ENCODE measurements around the gene GALNT7.
A peak's percentile ranks its signal among the peaks of the same experiment; 100 is the strongest.

The GALNT7 gene

GRCh38 chr4:173325007-173325736 lies 156.6 kb downstream of the GALNT7 start:
- TF ChIP-seq GATA3 (IDR thresholded peaks at IDR 0.05; ENCODE audit: low read depth, low read length) (no peak), GATA2 (IDR thresholded peaks at IDR 0.05; ENCODE audit: low read depth, low read length) (no peak)

- TF ChIP-seq GATA3 (IDR thresholded peaks at IDR 0.05; ENCODE audit: low read depth, low read length) (no peak), GATA2 (IDR thresholded peaks at IDR 0.05; ENCODE audit: low read depth, low read length) (no peak)
Measured at GRCh38 chr4:173328236-173328901, 159.8 kb downstream of the GALNT7 start.

- TF ChIP-seq GATA3 (IDR thresholded peaks at IDR 0.05; ENCODE audit: low read depth, low read length) (no peak), GATA2 (IDR thresholded peaks at IDR 0.05; ENCODE audit: low read depth, low read length) (no peak)
Measured at GRCh38 chr4:173330590-173330989, 162.0 kb downstream of the GALNT7 start.

- TF ChIP-seq GATA2 (IDR thresholded peaks at IDR 0.05; ENCODE audit: low read depth, low read length) = no peak
- no peak for TF ChIP-seq GATA3 (IDR thresholded peaks at IDR 0.05; ENCODE audit: low read depth, low read length)
Measured at GRCh38 chr4:173332021-173332487, 163.4 kb downstream of the GALNT7 start.

GRCh38 chr4:173332963-173333657 lies 164.5 kb downstream of the GALNT7 start:
- TF ChIP-seq GATA2 (IDR thresholded peaks at IDR 0.05; ENCODE audit: low read depth, low read length) (no peak), GATA3 (IDR thresholded peaks at IDR 0.05; ENCODE audit: low read depth, low read length) (no peak)

- TF ChIP-seq GATA2 (IDR thresholded peaks at IDR 0.05; ENCODE audit: low read depth, low read length) (no peak), GATA3 (IDR thresholded peaks at IDR 0.05; ENCODE audit: low read depth, low read length) (no peak)
Measured at GRCh38 chr4:173333658-173334084, 165.1 kb downstream of the GALNT7 start.

- TF ChIP-seq GATA3 (IDR thresholded peaks at IDR 0.05; ENCODE audit: low read depth, low read length) (no peak), GATA2 (IDR thresholded peaks at IDR 0.05; ENCODE audit: low read depth, low read length) (peak; percentile 88)
Measured at GRCh38 chr4:173334085-173334890, 165.7 kb downstream of the GALNT7 start, which contains the start of gene HMGB2. HMGB2 (minus strand) TSS chr4:173334358; CDS start chr4:173333649, 709 bp downstream.

- TF ChIP-seq GATA3 (IDR thresholded peaks at IDR 0.05; ENCODE audit: low read depth, low read length) (no peak), GATA2 (IDR thresholded peaks at IDR 0.05; ENCODE audit: low read depth, low read length) (no peak)
Measured at GRCh38 chr4:173334891-173335752, 166.5 kb downstream of the GALNT7 start.

GRCh38 chr4:173337463-173337862 lies 168.9 kb downstream of the GALNT7 start:
- TF ChIP-seq GATA2 (IDR thresholded peaks at IDR 0.05; ENCODE audit: low read depth, low read length) (no peak), GATA3 (IDR thresholded peaks at IDR 0.05; ENCODE audit: low read depth, low read length) (no peak)

GRCh38 chr4:173343832-173344397 lies 175.3 kb downstream of the GALNT7 start:
- TF ChIP-seq GATA2 (IDR thresholded peaks at IDR 0.05; ENCODE audit: low read depth, low read length) (no peak), GATA3 (IDR thresholded peaks at IDR 0.05; ENCODE audit: low read depth, low read length) (no peak)

- TF ChIP-seq GATA3 (IDR thresholded peaks at IDR 0.05; ENCODE audit: low read depth, low read length) = no peak
- no peak for TF ChIP-seq GATA2 (IDR thresholded peaks at IDR 0.05; ENCODE audit: low read depth, low read length)
Measured at GRCh38 chr4:173345648-173346047, 177.0 kb downstream of the GALNT7 start.

GRCh38 chr4:173346074-173346473 lies 177.5 kb downstream of the GALNT7 start:
- TF ChIP-seq GATA2 (IDR thresholded peaks at IDR 0.05; ENCODE audit: low read depth, low read length) (no peak), GATA3 (IDR thresholded peaks at IDR 0.05; ENCODE audit: low read depth, low read length) (no peak)
